Measurements from ENCODE around the gene CDKL4. TPM values are rescaled to one million over a fixed set of nuclear protein-coding genes. Genes with fewer than 3 reads are reported as not detected.

Gene CDKL4
- total RNA-seq, 1 experiment from 2014 or later, result 0.46 TPM

- peaks cover 11% of the 10 kb centered on the region for H3K4me1 Mint-ChIP-seq
- ATAC-seq (peak; percentile 67), DNase-seq (ENCODE audit: low spot score) (no peak)
- H3K36me3 Mint-ChIP-seq, result no peaks in the 10 kb centered on the region
- ChIA-PET CTCF (interaction anchor here (0.7 to 0.9 kb wide), 2 partner anchors 9 to 233 kb away, joined by 4 to 6 read pairs; no protein-coding TSS in a partner anchor), POLR2A (no interaction called here)
- no peak overlapping the region for H3K4me3 Mint-ChIP-seq
- no peak for TF ChIP-seq E2F1 (CRISPR knock-in tag; IDR thresholded peaks at IDR 0.05)
- no peak for TF ChIP-seq MLX (CRISPR knock-in tag; IDR thresholded peaks at IDR 0.05)
- no peak for TF ChIP-seq CREB1 (CRISPR knock-in tag; IDR thresholded peaks at IDR 0.05)
- no peak for TF ChIP-seq USF2 (CRISPR knock-in tag; IDR thresholded peaks at IDR 0.05)
- no peak for TF ChIP-seq IRF1 (CRISPR knock-in tag; IDR thresholded peaks at IDR 0.05)
- no peak for TF ChIP-seq SMAD4 (CRISPR knock-in tag; IDR thresholded peaks at IDR 0.05)
- no peak for TF ChIP-seq ZNF232 (CRISPR knock-in tag; IDR thresholded peaks at IDR 0.05)
- TF ChIP-seq ATF3 (CRISPR knock-in tag; conservative IDR thresholded peaks at IDR 0.05), result no peak
- TF ChIP-seq HMGXB4 (CRISPR knock-in tag; IDR thresholded peaks at IDR 0.05), result no peak
- TF ChIP-seq, protein P1, sequence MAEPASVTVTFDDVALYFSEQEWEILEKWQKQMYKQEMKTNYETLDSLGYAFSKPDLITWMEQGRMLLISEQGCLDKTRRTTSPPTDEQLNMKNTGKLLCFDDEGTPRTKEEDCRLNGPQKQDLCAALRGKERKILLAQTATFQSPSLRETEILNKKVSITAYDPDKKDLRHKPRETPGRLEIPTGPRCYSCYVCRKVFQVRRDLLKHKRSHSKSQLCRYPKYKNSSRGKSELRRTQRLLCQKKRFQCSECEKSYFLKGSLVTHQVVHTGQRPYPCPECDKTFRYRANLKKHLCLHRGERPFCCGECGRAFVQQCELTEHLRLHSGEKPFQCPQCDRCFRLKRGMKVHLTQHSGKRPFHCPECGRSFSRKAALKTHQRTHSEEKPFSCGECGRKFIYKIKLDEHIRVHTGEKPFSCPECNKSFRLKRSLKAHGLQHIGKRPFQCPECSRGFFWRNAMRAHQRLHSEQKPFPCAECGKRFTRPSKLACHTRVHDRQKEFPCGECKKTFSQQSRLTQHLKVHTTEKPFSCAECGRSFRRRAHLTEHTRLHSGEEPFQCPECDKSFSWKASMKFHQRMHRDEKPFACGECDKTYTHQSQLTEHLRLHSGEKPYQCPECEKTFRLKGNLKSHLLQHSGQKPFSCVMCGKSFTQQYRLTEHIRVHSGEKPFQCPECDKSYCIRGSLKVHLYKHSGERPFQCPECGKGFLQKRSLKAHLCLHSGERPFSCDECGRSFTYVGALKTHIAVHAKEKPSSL (CRISPR knock-in tag; conservative IDR thresholded peaks at IDR 0.05), result no peak
- TF ChIP-seq MXD4 (CRISPR knock-in tag; IDR thresholded peaks at IDR 0.05; ENCODE audit: borderline replicate concordance), result no peak
- H3K9me3 Mint-ChIP-seq, result peaks cover 5% of the 10 kb centered on the region; the same call in 1 of the 2 replicates
- no peaks in the 10 kb centered on the region for H3K27me3 Mint-ChIP-seq (ENCODE audit: low read depth)
- H3K27ac Mint-ChIP-seq, result no peak overlapping the region
Measured at GRCh38 chr2:39179974-39180960, 63.5 kb downstream of the CDKL4 start.

DNA sequence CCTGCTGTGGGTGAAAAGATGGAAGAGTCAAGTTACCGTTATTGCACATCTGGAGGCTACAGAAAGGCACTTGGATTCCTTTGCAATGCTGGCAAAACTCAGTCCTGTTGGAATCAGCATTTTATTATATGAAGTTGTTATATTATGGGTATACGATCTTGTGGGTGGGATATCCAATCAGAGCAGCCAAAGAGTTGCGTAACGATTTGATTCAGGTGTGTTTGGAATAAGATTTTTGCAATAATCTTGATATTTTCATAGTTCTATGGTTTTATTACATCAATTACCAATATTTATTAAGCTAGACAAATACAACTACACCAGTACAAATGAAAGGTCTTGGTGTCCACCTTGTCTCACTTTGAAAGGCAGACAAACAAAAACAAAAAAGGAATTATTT, 65.0 kb downstream of the CDKL4 start:
- Mint-ChIP-seq H3K4me1 (peaks cover 11% of the 10 kb centered on the region), H3K9me3 (peaks cover 4% of the 10 kb centered on the region; the same call in 1 of the 2 replicates), H3K27ac (no peak overlapping the region), H3K36me3 (no peaks in the 10 kb centered on the region), H3K27me3 (ENCODE audit: low read depth) (no peaks in the 10 kb centered on the region), H3K4me3 (no peak overlapping the region)
- DNase-seq (ENCODE audit: low spot score) (no peak), ATAC-seq (no peak)
- ChIA-PET POLR2A (no interaction called here), CTCF (no interaction called here)
- TF ChIP-seq ZNF281 (CRISPR knock-in tag; IDR thresholded peaks at IDR 0.05) (no peak), HMGA2 (CRISPR knock-in tag; IDR thresholded peaks at IDR 0.05) (no peak), ZNF138 (CRISPR knock-in tag; conservative IDR thresholded peaks at IDR 0.05) (no peak), ZSCAN18 (CRISPR knock-in tag; IDR thresholded peaks at IDR 0.05) (no peak), SMAD3 (CRISPR knock-in tag; IDR thresholded peaks at IDR 0.05; ENCODE audit: borderline replicate concordance) (no peak), FOXJ3 (CRISPR knock-in tag; IDR thresholded peaks at IDR 0.05; ENCODE audit: borderline replicate concordance) (no peak)
- TF ChIP-seq, protein P2, sequence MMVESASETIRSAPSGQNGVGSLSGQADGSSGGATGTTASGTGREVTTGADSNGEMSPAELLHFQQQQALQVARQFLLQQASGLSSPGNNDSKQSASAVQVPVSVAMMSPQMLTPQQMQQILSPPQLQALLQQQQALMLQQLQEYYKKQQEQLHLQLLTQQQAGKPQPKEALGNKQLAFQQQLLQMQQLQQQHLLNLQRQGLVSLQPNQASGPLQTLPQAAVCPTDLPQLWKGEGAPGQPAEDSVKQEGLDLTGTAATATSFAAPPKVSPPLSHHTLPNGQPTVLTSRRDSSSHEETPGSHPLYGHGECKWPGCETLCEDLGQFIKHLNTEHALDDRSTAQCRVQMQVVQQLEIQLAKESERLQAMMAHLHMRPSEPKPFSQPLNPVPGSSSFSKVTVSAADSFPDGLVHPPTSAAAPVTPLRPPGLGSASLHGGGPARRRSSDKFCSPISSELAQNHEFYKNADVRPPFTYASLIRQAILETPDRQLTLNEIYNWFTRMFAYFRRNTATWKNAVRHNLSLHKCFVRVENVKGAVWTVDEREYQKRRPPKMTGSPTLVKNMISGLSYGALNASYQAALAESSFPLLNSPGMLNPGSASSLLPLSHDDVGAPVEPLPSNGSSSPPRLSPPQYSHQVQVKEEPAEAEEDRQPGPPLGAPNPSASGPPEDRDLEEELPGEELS (CRISPR knock-in tag; IDR thresholded peaks at IDR 0.05), result no peak

All from WTC11 (cell line).